Central memory CD8-positive, alpha-beta T cell (primary cell): ENCODE measurements around the gene STXBP6.

Experiments used
- ATAC-seq: fragments of 150-1000 bp; cut with Tn5 transposase; replicated peaks from 2 replicates; pipeline ENCODE4 v1.10.0; 2022; ENCODE audit warnings: mild to moderate bottlenecking, moderate FRiP score, moderate number of reproducible peaks; ENCODE audit not compliant: poor library complexity, severe bottlenecking; ENCODE audit errors: extremely low read depth
- DNase-seq, 2 donors: peaks; one replicate each; pipeline ENCODE4 v3.0.0; 2021; ENCODE audit warnings: low spot score in 2 of 2
- H3K27ac Mint-ChIP-seq: one replicate; pipeline ENCODE4 v1.8.0; 2022; ENCODE audit warnings: low read depth, mild to moderate bottlenecking, moderate library complexity, mixed read lengths
- H3K27me3 Mint-ChIP-seq: one replicate; pipeline ENCODE4 v1.8.0; 2022; ENCODE audit warnings: mixed read lengths
- H3K36me3 Mint-ChIP-seq: one replicate; pipeline ENCODE4 v1.8.0; 2022; ENCODE audit warnings: mild to moderate bottlenecking, moderate library complexity, mixed read lengths; ENCODE audit not compliant: insufficient read depth
- H3K4me1 Mint-ChIP-seq: one replicate; pipeline ENCODE4 v1.8.0; 2022; ENCODE audit warnings: mixed read lengths
- H3K4me3 Mint-ChIP-seq: one replicate; pipeline ENCODE4 v1.8.0; 2022; ENCODE audit warnings: mild to moderate bottlenecking, moderate library complexity, mixed read lengths
- H3K9me3 Mint-ChIP-seq: one replicate; pipeline ENCODE4 v1.8.0; 2022; ENCODE audit warnings: mixed read lengths

The STXBP6 gene

DNA sequence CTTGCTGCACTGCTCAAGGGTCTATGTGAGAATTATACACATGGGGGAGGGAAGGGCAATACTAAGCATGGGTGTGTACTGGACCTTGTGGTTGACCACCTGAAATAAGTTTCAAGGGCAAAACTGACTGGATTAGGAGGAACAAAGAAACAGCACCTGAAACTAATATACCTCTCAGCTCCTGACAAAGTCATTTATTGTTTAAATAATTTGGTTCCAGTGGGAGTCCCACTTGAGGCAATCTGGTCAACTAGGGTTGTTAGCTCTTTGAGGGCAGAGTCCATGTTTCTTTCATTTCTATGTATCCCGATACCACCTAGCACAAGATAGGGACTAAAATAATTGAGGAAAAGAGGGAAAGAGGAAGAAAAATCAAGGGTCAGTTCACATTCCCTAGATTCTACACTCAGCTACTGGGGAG, 45.5 kb downstream of the STXBP6 start:
- DNase-seq: no peak
- Mint-ChIP-seq H3K36me3 (peaks cover 4% of the 10 kb centered on the region), H3K4me3 (no peak overlapping the region), H3K27ac (no peak overlapping the region), H3K27me3 (peaks cover 22% of the 10 kb centered on the region), H3K9me3 (no peaks in the 10 kb centered on the region), H3K4me1 (no peaks in the 10 kb centered on the region)
- no peak for ATAC-seq

DNA sequence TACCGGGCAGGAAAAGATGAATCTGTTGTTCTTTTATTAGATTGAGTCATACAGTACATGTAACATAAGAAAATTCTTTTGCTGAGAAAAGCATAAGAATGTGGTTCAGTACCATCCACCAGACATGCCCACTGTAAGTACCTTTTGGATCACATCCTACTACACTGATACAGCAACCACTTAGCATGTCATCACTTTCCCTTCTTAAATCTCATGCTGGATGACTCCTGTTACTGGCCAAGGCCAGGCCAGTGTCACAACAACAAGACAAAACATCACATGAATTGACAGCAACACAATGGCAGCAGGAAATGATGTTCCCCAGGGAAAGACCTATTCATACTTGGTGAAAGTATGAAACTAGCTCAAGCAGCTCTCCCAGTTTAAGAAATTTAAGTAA, 46.4 kb downstream of the STXBP6 start:
- peaks cover 4% of the 10 kb centered on the region for H3K36me3 Mint-ChIP-seq
- peaks cover 17% of the 10 kb centered on the region for H3K27me3 Mint-ChIP-seq
- no peaks in the 10 kb centered on the region for H3K9me3 Mint-ChIP-seq
- no peak for DNase-seq
- ATAC-seq: no peak
- H3K4me3 Mint-ChIP-seq: no peak overlapping the region
- H3K27ac Mint-ChIP-seq: no peak overlapping the region
- H3K4me1 Mint-ChIP-seq: no peaks in the 10 kb centered on the region

DNA sequence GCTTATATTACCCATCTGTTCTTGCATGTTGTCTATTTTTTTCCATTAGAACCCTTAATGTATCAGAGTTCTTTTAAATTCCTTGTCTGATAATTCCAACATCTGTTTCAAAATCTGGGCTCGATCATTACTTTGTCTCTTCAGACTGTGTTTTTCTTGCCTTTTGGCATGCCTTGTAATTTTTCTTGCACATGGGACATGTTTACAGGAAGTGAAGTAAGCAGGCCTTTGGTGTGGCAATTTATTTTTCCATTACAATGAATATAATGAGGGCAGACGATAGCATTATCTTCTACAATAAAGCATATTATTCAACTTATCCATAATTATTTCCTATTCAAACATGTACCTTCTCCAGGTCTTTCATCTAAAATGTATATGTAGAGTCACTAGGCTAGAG, 48.3 kb downstream of the STXBP6 start:
- Mint-ChIP-seq H3K27me3 (peaks cover 8% of the 10 kb centered on the region), H3K9me3 (no peaks in the 10 kb centered on the region), H3K27ac (no peak overlapping the region), H3K4me3 (no peak overlapping the region), H3K36me3 (peaks cover 4% of the 10 kb centered on the region), H3K4me1 (no peaks in the 10 kb centered on the region)
- DNase-seq (no peak), ATAC-seq (no peak)

DNA sequence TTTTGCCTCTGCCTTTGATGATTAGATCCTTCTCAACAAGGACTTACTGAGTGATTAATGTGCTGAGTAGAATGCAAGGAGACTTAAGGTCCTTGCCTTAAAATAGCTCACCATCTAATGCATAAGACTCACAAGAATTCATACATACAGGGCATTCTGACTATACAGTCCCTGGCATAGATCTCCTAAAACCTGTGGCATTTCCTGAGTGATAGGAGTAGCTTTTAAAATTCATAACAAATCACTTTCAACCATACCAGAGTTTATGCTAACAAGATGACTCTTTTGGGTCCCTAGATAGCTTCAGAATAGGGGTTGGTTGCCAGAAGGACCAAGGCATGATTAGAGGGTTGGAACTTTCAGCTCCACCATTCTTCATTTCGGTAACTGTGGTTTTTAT, 48.8 kb downstream of the STXBP6 start:
- H3K4me1 Mint-ChIP-seq: no peaks in the 10 kb centered on the region
- no peaks in the 10 kb centered on the region for H3K9me3 Mint-ChIP-seq
- peaks cover 4% of the 10 kb centered on the region for H3K27me3 Mint-ChIP-seq
- DNase-seq (no peak), ATAC-seq (no peak)
- no peak overlapping the region for H3K27ac Mint-ChIP-seq
- no peak overlapping the region for H3K4me3 Mint-ChIP-seq
- peaks cover 3% of the 10 kb centered on the region for H3K36me3 Mint-ChIP-seq

DNA sequence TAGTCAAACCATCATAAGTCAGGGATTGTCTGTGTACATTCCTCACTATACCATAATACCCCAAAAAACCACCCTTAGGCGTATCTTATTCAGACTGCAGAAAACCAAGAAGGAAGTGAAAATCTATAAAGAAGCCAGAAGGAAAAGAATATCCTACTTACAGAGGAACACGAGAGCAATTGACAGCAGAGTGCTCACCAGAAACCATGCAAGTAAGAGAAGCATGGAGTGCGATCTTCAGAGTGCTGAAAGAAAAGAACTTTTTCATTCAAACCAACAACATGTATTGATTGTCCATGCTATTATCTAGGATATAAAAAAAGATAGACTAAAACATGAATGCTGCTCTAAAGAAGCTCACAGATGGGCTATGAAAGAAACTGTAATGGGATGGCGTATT, 50.8 kb downstream of the STXBP6 start:
- H3K4me3 Mint-ChIP-seq: no peak overlapping the region

DNA sequence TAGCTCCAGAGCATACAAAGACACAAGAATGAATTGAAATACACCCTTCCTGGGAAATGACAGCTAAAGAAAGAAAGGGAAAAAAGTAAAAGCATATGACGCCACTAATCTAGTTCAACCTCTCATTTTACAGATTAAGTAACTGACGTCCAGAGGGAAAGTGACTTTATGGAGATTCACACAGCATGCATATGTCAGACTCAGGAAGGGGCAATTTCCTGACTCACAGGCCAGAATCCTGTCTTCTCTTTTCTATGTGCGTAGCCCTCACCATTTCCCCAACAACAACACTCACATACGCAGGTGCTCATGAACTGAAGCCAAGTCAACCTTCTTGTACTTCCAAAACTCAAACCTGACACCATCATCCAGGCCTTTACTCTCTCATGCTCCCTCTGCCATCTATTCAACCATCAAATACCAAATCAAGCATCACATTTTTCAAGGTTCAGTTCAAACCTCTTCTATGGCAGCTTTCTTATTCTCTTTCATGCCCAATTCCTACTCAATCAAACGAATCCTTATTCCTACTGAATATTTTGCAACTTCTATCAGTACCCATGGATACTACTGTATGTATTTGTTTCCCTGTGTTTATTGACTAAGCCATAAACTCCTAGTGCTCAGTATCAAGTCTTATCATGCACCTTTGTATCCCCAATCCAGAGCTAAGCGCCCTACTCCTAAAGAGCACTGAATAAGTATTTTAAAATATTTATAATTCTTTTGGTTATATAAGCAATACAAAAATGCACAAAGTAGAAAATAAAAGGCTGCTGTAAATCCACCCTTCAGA, 52.8 kb downstream of the STXBP6 start:
- no peak overlapping the region for H3K4me3 Mint-ChIP-seq
- H3K27ac Mint-ChIP-seq: no peak overlapping the region
- no peaks in the 10 kb centered on the region for H3K27me3 Mint-ChIP-seq
- H3K36me3 Mint-ChIP-seq: peaks cover 1% of the 10 kb centered on the region
- H3K9me3 Mint-ChIP-seq: no peaks in the 10 kb centered on the region
- DNase-seq (no peak), ATAC-seq (no peak)
- H3K4me1 Mint-ChIP-seq: no peaks in the 10 kb centered on the region

More for the DNA sequence above, 50.8 kb downstream of the STXBP6 start:
- Mint-ChIP-seq H3K27ac (no peak overlapping the region), H3K9me3 (no peaks in the 10 kb centered on the region), H3K27me3 (no peaks in the 10 kb centered on the region), H3K4me1 (no peaks in the 10 kb centered on the region), H3K36me3 (peaks cover 1% of the 10 kb centered on the region)
- DNase-seq (no peak), ATAC-seq (no peak)

DNA sequence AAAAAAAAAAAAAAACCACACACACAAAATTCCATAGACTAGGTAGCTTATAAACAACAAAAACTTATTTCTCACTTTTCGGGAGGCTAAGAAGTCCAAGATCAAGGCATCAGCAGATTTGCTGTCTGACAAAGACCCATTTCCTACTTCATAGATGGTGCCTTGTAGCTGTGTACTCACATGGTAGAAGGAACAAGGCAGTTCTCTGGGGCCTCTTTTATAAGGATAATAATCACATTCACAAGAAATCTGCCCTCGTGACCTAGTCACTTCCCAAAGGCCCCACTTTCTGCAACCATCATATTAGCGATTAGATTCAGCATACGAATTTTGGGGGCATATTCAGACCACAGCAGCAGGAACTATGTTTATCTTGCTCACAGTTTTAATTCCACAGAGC, 54.9 kb downstream of the STXBP6 start:
- Mint-ChIP-seq H3K4me1 (no peaks in the 10 kb centered on the region), H3K9me3 (no peaks in the 10 kb centered on the region), H3K36me3 (no peaks in the 10 kb centered on the region), H3K27ac (no peak overlapping the region), H3K4me3 (no peak overlapping the region), H3K27me3 (no peaks in the 10 kb centered on the region)
- no peak for DNase-seq
- ATAC-seq: no peak

DNA sequence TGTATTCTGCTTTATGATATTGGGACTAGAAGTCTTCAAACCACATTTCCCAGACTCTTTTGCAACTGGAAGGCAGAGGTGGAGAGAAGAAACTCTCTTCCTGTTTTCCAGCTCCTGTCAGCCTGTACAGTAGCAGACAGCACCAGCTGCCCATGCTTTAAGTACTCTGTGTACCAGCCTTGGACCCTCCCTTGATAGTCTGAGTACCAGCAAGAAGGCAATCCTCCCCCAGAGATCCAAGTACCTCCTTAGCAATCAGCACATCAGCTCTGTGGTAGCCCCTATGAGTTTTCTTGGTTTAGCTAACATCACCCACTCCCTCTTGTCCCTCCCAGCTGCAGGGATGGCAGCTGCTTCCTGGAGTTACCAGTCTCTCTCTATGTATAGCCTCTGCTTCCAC, 56.3 kb downstream of the STXBP6 start:
- Mint-ChIP-seq H3K27ac (no peak overlapping the region), H3K9me3 (no peaks in the 10 kb centered on the region), H3K4me1 (no peaks in the 10 kb centered on the region), H3K4me3 (no peak overlapping the region), H3K27me3 (no peaks in the 10 kb centered on the region), H3K36me3 (no peaks in the 10 kb centered on the region)
- no peak for ATAC-seq
- no peak for DNase-seq

DNA sequence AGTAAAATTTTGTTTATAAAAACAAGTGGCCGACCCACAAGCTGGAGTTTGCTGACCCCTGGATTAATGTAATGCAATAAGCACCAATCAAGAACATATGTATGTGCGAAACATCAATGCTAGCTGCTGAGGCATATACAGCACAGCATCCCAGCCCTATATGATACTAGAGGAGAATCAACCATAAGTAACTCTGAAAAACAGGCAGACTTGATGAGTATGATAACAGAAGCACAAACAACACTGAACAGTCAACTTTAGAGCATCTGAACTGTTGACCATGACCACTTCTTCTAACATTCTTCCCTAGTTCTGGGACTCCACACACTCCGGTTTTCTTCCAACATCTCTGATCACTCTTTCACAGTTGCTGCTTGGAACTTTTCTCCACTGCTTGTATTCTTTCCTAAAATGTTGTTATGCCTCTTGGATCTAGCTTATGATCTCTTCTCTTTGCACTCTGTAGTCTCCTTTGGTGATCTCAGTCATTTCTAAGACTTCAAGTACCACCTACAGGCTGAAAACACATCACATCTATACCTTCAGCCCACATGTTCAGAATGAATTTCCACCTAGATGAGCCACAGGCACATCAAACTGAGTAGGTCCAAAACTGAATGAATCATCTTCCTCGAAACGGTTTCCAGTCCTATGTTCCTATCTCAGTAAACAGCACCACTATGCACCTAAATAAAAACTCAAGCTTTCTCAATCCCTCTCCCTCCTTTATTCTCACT, 57.2 kb downstream of the STXBP6 start:
- Mint-ChIP-seq H3K36me3 (no peaks in the 10 kb centered on the region), H3K27ac (no peak overlapping the region), H3K4me1 (no peaks in the 10 kb centered on the region), H3K4me3 (no peak overlapping the region), H3K27me3 (no peaks in the 10 kb centered on the region), H3K9me3 (no peaks in the 10 kb centered on the region)
- ATAC-seq (no peak), DNase-seq (no peak)

DNA sequence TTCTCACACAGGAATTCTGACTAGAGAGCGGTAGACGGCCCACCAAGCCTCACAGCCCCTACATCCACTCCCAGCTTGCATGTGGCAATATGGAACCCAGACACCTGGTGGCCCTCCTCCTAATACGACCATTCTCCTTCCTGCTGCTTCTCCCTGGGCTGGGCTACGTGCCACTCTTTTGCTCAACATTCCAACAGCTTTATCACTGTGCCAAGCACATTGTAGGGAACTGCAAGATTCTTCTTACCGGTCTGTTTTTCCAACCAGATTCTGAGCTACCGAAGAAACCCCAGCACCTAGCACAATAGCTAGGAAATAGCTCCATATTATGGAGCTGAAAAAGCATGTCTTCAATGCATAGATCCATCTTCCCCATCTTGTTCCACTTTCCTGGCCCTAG, 58.1 kb downstream of the STXBP6 start:
- ATAC-seq: no peak
- H3K4me3 Mint-ChIP-seq: no peak overlapping the region
- no peaks in the 10 kb centered on the region for H3K36me3 Mint-ChIP-seq
- H3K9me3 Mint-ChIP-seq: no peaks in the 10 kb centered on the region
- peaks cover 6% of the 10 kb centered on the region for H3K27me3 Mint-ChIP-seq
- no peak for DNase-seq
- no peak overlapping the region for H3K27ac Mint-ChIP-seq
- no peaks in the 10 kb centered on the region for H3K4me1 Mint-ChIP-seq

DNA sequence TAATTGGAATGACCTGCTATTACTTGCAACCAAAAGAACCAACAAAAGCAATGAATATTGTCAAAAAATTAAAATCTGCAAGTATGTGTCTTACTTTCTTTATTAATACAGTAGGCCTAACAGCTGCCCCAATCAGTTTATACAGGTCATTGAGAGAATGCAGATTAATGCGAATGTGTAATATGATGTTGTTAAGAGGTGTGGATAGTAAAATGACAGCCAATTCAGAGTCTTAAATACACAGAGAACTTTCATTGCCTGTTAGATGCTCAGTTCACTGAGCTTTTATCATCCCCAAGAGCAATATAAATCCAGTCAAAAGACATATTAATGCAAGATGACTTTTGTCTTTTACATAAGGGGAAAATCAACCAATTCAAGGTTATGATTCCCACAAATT, 58.7 kb downstream of the STXBP6 start:
- DNase-seq (no peak), ATAC-seq (no peak)
- Mint-ChIP-seq H3K4me3 (no peak overlapping the region), H3K36me3 (no peaks in the 10 kb centered on the region), H3K9me3 (no peaks in the 10 kb centered on the region), H3K27me3 (peaks cover 6% of the 10 kb centered on the region), H3K4me1 (no peaks in the 10 kb centered on the region), H3K27ac (no peak overlapping the region)

DNA sequence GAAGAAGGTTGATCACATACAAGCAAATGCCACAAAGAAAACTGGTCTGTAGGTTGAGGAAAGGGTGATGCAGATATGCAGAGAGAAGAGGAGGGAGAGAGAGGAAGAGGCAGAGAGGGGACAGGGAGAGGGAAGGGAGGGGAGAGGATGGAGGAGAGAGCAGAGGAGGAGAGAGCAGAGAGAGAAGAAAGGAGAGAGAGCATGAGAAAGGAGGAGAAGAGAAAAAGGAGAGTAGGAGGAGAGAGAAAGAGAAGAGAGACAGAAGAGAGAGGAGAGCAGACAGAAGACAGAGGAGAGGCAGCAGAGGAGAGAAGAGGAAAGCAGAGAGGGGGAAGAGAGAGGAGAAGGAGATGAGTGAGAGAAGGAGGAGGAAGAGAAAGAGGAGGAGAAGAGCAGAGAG, 59.2 kb downstream of the STXBP6 start:
- H3K4me1 Mint-ChIP-seq: no peaks in the 10 kb centered on the region
- no peak overlapping the region for H3K4me3 Mint-ChIP-seq
- H3K27ac Mint-ChIP-seq: no peak overlapping the region
- no peaks in the 10 kb centered on the region for H3K9me3 Mint-ChIP-seq
- H3K27me3 Mint-ChIP-seq: peaks cover 7% of the 10 kb centered on the region
- DNase-seq (no peak), ATAC-seq (no peak)
- no peaks in the 10 kb centered on the region for H3K36me3 Mint-ChIP-seq

DNA sequence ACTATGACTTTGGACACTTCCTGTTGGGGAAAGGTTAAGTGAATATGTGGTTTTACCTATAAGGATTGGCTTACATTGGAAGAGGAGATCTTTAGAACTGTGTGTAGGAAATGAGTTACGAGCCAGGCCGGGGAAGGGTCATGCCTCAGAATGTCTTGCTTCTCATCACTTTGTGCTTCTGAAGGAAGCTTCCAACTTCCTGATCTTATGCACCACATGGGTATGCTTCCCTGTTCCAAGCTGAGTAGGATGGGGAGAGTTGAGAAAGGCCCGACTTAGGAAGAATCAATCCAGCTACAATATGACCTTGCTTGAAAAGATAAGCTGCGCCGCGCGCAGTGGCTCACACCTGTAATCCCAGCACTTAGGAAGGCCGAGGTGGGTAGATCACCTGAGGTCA, 59.9 kb downstream of the STXBP6 start:
- Mint-ChIP-seq H3K27ac (no peak overlapping the region), H3K36me3 (no peaks in the 10 kb centered on the region), H3K27me3 (peaks cover 15% of the 10 kb centered on the region), H3K4me1 (no peaks in the 10 kb centered on the region), H3K9me3 (no peaks in the 10 kb centered on the region), H3K4me3 (no peak overlapping the region)
- DNase-seq (no peak), ATAC-seq (no peak)
